ENCODE data around the gene FGD5.

GRCh38 chr3:14853271-14853951, 34.6 kb downstream of the FGD5 start:
- TF ChIP-seq CTCF (IDR thresholded peaks at IDR 0.05) (no peak), POLR2A (IDR thresholded peaks at IDR 0.05) (no peak)
